Body of pancreas (tissue), 4 donors: ENCODE measurements around the gene CNTNAP5. TPM values are rescaled to one million over a fixed set of nuclear protein-coding genes. Genes with fewer than 3 reads are reported as not detected.

Source experiments
- ATAC-seq: fragments of 150-250 bp; one replicate; pipeline ENCODE4 v1.9.1; 2016
- DNase-seq, 4 donors: peaks; one replicate each; pipeline ENCODE4 v3.0.0-alpha.2; 2019
- H3K27ac ChIP-seq, 4 donors: fragments of 200-600 bp; sonication (generic); 1 replicate in 3 of 4; 2 replicates in 1 of 4; pipeline versions ENCODE4 v1.5.1 to v1.6.1; 2016 to 2019; ENCODE audit warnings: mild to moderate bottlenecking in 1 of 4, mixed read lengths in 1 of 4, moderate library complexity in 1 of 4
- H3K27me3 ChIP-seq, 2 donors: fragments of 200-600 bp; sonication (generic); one replicate each; pipeline ENCODE4 v1.6.0; 2016; ENCODE audit warnings: mild to moderate bottlenecking in 1 of 2
- H3K36me3 ChIP-seq, 2 donors: fragments of 200-600 bp; sonication (generic); replicated peaks in 1 of 2; 2 replicates each; pipeline ENCODE4 v1.5.1; 2016; ENCODE audit warnings: low read depth in 2 of 2; ENCODE audit not compliant: insufficient read depth in 1 of 2
- H3K4me1 ChIP-seq: fragments of 200-600 bp; sonication (generic); one replicate; pipeline ENCODE4 v1.6.0; 2016
- H3K4me3 ChIP-seq, 2 donors: fragments of 200-600 bp; sonication (generic); 1 replicate in 1 of 2; 2 replicates in 1 of 2; pipeline ENCODE4 v1.5.1; 2016 to 2019
- H3K9me3 ChIP-seq, 3 donors: fragments of 200-600 bp; sonication (generic); 1 replicate in 2 of 3; 2 replicates in 1 of 3; pipeline ENCODE4 v1.5.1; 2016
- CTCF ChIP-seq, 7 experiments: fragments of 450-650 bp in 4 of 7; fragments of 200-600 bp in 3 of 7; sonication (generic) in 3 of 7; IDR thresholded peaks; one replicate each; pipeline ENCODE4 v1.5.1; 2016 to 2019; ENCODE audit warnings: antibody characterized with exemption in 7 of 7
- POLR2A ChIP-seq, 3 donors: fragments of 450-650 bp; IDR thresholded peaks; one replicate each; pipeline ENCODE4 v1.6.1; 2016; ENCODE audit warnings: antibody characterized with exemption in 3 of 3, mild to moderate bottlenecking in 2 of 3
- WGBS, 2 donors: methylation state at CpG; one replicate each; pipeline ENCODE4 v1.1.5; 2017; 5-methylcytosine and 5-hydroxymethylcytosine counted together
- intact Hi-C: fragments of 100-400 bp; cut with DNase I; formaldehyde crosslinking; loops from one replicate; pipeline ENCODE4 v1.15.1; 2023
- total RNA-seq, 2 donors: library from RNA; depleted of rRNA; stranded (reverse); fragments of >200 nt; gene quantifications; one replicate each; pipeline ENCODE4 v1.1.0, GENCODE V29; 2016

The CNTNAP5 gene
- total RNA-seq, 2 donors from 2014 or later, result 0.26 to 0.33 TPM

GRCh38 chr2:124147552-124147951 lies 122.5 kb downstream of the CNTNAP5 start:
- H3K4me3 ChIP-seq, result no peak overlapping the region
- DNase-seq (no peak), ATAC-seq (no peak)
- 69 to 81% methylated on average over 7 to 9 of the region's 9 CpGs for WGBS, 2 donors
- no peaks in the 10 kb centered on the region for H3K36me3 ChIP-seq
- no peaks in the 10 kb centered on the region for H3K9me3 ChIP-seq
- TF ChIP-seq CTCF (IDR thresholded peaks at IDR 0.05) (no peak), POLR2A (IDR thresholded peaks at IDR 0.05) (no peak)
- no peaks in the 10 kb centered on the region for H3K27me3 ChIP-seq
- H3K27ac ChIP-seq, result no peak overlapping the region
- intact Hi-C loops, result no loop called here
- H3K4me1 ChIP-seq, result no peaks in the 10 kb centered on the region

- Histone ChIP-seq H3K27ac (no peak overlapping the region), H3K4me1 (no peaks in the 10 kb centered on the region), H3K4me3 (no peak overlapping the region), H3K27me3 (no peaks in the 10 kb centered on the region), H3K36me3 (no peaks in the 10 kb centered on the region), H3K9me3 (no peaks in the 10 kb centered on the region)
- ATAC-seq (no peak), DNase-seq (no peak)
- WGBS, 2 donors, result 52 to 61% methylated on average over 6 of the region's 6 CpGs
- intact Hi-C loops, result no loop called here
- TF ChIP-seq CTCF (IDR thresholded peaks at IDR 0.05) (no peak), POLR2A (IDR thresholded peaks at IDR 0.05) (no peak)
Measured at GRCh38 chr2:124149571-124149970, 124.5 kb downstream of the CNTNAP5 start.

GRCh38 chr2:124151691-124152090 lies 126.6 kb downstream of the CNTNAP5 start:
- 51 to 54% methylated on average over 4 of the region's 4 CpGs for WGBS, 2 donors
- Histone ChIP-seq H3K4me3 (no peak overlapping the region), H3K36me3 (no peaks in the 10 kb centered on the region), H3K9me3 (no peaks in the 10 kb centered on the region), H3K4me1 (no peaks in the 10 kb centered on the region), H3K27ac (no peak overlapping the region), H3K27me3 (no peaks in the 10 kb centered on the region)
- intact Hi-C loops, result no loop called here
- TF ChIP-seq POLR2A (IDR thresholded peaks at IDR 0.05), result no peak
- no peak for TF ChIP-seq CTCF (IDR thresholded peaks at IDR 0.05)
- no peak for DNase-seq
- no peak for ATAC-seq

GRCh38 chr2:124153713-124154112 lies 128.6 kb downstream of the CNTNAP5 start:
- Histone ChIP-seq H3K9me3 (no peaks in the 10 kb centered on the region), H3K27ac (no peak overlapping the region), H3K36me3 (no peaks in the 10 kb centered on the region), H3K4me3 (no peak overlapping the region), H3K27me3 (no peaks in the 10 kb centered on the region), H3K4me1 (no peaks in the 10 kb centered on the region)
- ATAC-seq (no peak), DNase-seq (no peak)
- intact Hi-C loops, result no loop called here
- WGBS, 2 donors, result 67 to 79% methylated on average over 8 of the region's 8 CpGs
- TF ChIP-seq CTCF (IDR thresholded peaks at IDR 0.05) (no peak), POLR2A (IDR thresholded peaks at IDR 0.05) (no peak)

GRCh38 chr2:124159166-124159565 lies 134.1 kb downstream of the CNTNAP5 start:
- Histone ChIP-seq H3K9me3 (no peaks in the 10 kb centered on the region), H3K4me3 (no peak overlapping the region), H3K27me3 (no peaks in the 10 kb centered on the region), H3K36me3 (no peaks in the 10 kb centered on the region), H3K4me1 (no peaks in the 10 kb centered on the region), H3K27ac (no peak overlapping the region)
- no peak for DNase-seq
- WGBS, 2 donors, result 50 to 65% methylated on average over 1 of the region's 1 CpG
- intact Hi-C loops, result no loop called here
- TF ChIP-seq CTCF (IDR thresholded peaks at IDR 0.05) (no peak), POLR2A (IDR thresholded peaks at IDR 0.05) (no peak)
- no peak for ATAC-seq
